HepG2 (cell line): ENCODE data around the gene SGSH. TPM values are rescaled to one million over a fixed set of nuclear protein-coding genes. Genes with fewer than 3 reads are reported as not detected.

Experiments used
- ATF2 ChIP-seq: sonication (generic); formaldehyde crosslinking; IDR thresholded peaks from 2 replicates; pipeline ENCODE4 v1.4.0; 2020; ENCODE audit warnings: missing genetic modification reagents
- HMG20A ChIP-seq: IDR thresholded peaks from 2 replicates; pipeline ENCODE4 v1.6.1; 2016; ENCODE audit warnings: borderline replicate concordance
- NFATC3 ChIP-seq: sonication (generic); formaldehyde crosslinking; IDR thresholded peaks from 2 replicates; pipeline ENCODE4 v1.5.1; 2020; ENCODE audit warnings: mild to moderate bottlenecking, missing genetic modification reagents
- PHF8 ChIP-seq: sonication (generic); formaldehyde crosslinking; IDR thresholded peaks from 2 replicates; pipeline ENCODE4 v1.5.0; 2020; ENCODE audit warnings: missing genetic modification reagents
- POGZ ChIP-seq: sonication (generic); formaldehyde crosslinking; IDR thresholded peaks from 2 replicates; pipeline ENCODE4 v1.4.0; 2020; ENCODE audit warnings: mild to moderate bottlenecking, missing genetic modification reagents
- RBM39 ChIP-seq: fragments of 200-400 bp; formaldehyde crosslinking; IDR thresholded peaks from one replicate; pipeline ENCODE4 v1.6.1; 2018; ENCODE audit warnings: antibody characterized with exemption, mild to moderate bottlenecking, low read depth, low read length; ENCODE audit not compliant: poor library complexity, severe bottlenecking
- SRY ChIP-seq: sonication (generic); formaldehyde crosslinking; IDR thresholded peaks from 2 replicates; pipeline ENCODE4 v1.8.0; 2022; ENCODE audit warnings: mild to moderate bottlenecking, missing genetic modification reagents
- TGIF2 ChIP-seq: IDR thresholded peaks from 2 replicates; pipeline ENCODE4 v1.6.1; 2016; ENCODE audit warnings: control low read depth, missing compliant biosample characterization
- THRA ChIP-seq: sonication (generic); formaldehyde crosslinking; IDR thresholded peaks from 2 replicates; pipeline ENCODE4 v1.4.0; 2020; ENCODE audit warnings: missing genetic modification reagents, borderline replicate concordance
- THYN1 ChIP-seq: sonication (generic); formaldehyde crosslinking; IDR thresholded peaks from 2 replicates; pipeline ENCODE4 v1.8.1; 2023; ENCODE audit warnings: low read depth, mild to moderate bottlenecking, moderate library complexity, missing genetic modification reagents, borderline replicate concordance
- ZBTB1 ChIP-seq: sonication (generic); formaldehyde crosslinking; IDR thresholded peaks from 2 replicates; pipeline ENCODE4 v1.4.0; 2020; ENCODE audit warnings: missing genetic modification reagents, borderline replicate concordance
- ZBTB10 ChIP-seq: sonication (generic); formaldehyde crosslinking; IDR thresholded peaks from 2 replicates; pipeline ENCODE4 v1.4.0; 2020; ENCODE audit warnings: missing genetic modification reagents, borderline replicate concordance
- ZBTB38 ChIP-seq: sonication (generic); formaldehyde crosslinking; IDR thresholded peaks from 2 replicates; pipeline ENCODE4 v1.5.1; 2020; ENCODE audit warnings: mild to moderate bottlenecking, missing genetic modification reagents
- ZFP62 ChIP-seq: sonication (generic); formaldehyde crosslinking; IDR thresholded peaks from 2 replicates; pipeline ENCODE4 v1.4.0; 2020; ENCODE audit warnings: missing genetic modification reagents
- ZNF280D ChIP-seq: sonication (generic); formaldehyde crosslinking; IDR thresholded peaks from 2 replicates; pipeline ENCODE4 v1.5.1; 2020; ENCODE audit warnings: mild to moderate bottlenecking, missing genetic modification reagents
- ZNF512 ChIP-seq: sonication (generic); formaldehyde crosslinking; IDR thresholded peaks from 2 replicates; pipeline ENCODE4 v1.4.0; 2020; ENCODE audit warnings: mild to moderate bottlenecking, missing genetic modification reagents
- ZNF644 ChIP-seq: IDR thresholded peaks from 2 replicates; pipeline ENCODE4 v1.6.1; 2016; ENCODE audit warnings: low read depth
- ZNF7 ChIP-seq: IDR thresholded peaks from 2 replicates; pipeline ENCODE4 v1.6.1; 2016; ENCODE audit warnings: missing biosample characterization, missing genetic modification reagents
- ZNF788 ChIP-seq: sonication (generic); formaldehyde crosslinking; IDR thresholded peaks from 2 replicates; pipeline ENCODE4 v1.5.0; 2020; ENCODE audit warnings: mild to moderate bottlenecking, missing genetic modification reagents, borderline replicate concordance
- polyA plus RNA-seq, 8 experiments: library from polyadenylated mRNA; depleted of rRNA in 3 of 8; stranded (reverse) in 7 of 8; unstranded in 1 of 8; fragments of >200 nt; fragmentation: Illumina TruSeq in 4 of 8; extraction: Trizol in 4 of 8; gene quantifications; 2 replicates each; pipeline versions ENCODE4 v1.2.1 to v1.2.3, GENCODE V29; 2011 to 2016; ENCODE audit warnings: low read depth in 4 of 8, missing spikeins in 1 of 8, mixed read lengths in 1 of 8; ENCODE audit not compliant: insufficient read depth in 1 of 8
- total RNA-seq, 5 experiments: library from RNA; depleted of rRNA; stranded (reverse); fragments of >200 nt; fragmentation: Illumina TruSeq; extraction: Trizol; gene quantifications; 2 replicates each; pipeline ENCODE4 v1.2.3, GENCODE V29; 2016; ENCODE audit warnings: low read depth in 1 of 5

The SGSH gene
- total and polyA plus RNA-seq, 2 of the 13 experiments (the other 11 are each of a cell fraction or from before 2014, with no cell fraction given): 12.2 to 17.6 TPM

- no peak for TF ChIP-seq ZBTB10 (CRISPR knock-in tag)
- no peak for TF ChIP-seq ZNF7 (CRISPR knock-in tag)
- no peak for TF ChIP-seq ZNF644 (CRISPR knock-in tag)
- TF ChIP-seq THYN1 (CRISPR knock-in tag): no peak
- TF ChIP-seq ZNF512 (CRISPR knock-in tag): no peak
- no peak for TF ChIP-seq ZFP62 (CRISPR knock-in tag)
- no peak for TF ChIP-seq THRA
- no peak for TF ChIP-seq ZNF280D (CRISPR knock-in tag)
- TF ChIP-seq TGIF2 (CRISPR knock-in tag): peak; percentile 25; the same call in 1 of the 2 replicates
- 0 out of 2 replicates have a peak, but pooled peaks have one; percentile 58 for TF ChIP-seq NFATC3 (CRISPR knock-in tag)
- TF ChIP-seq RBM39: no peak
- TF ChIP-seq ATF2: 0 out of 2 replicates have a peak, but pooled peaks have one; percentile 5
- no peak for TF ChIP-seq PHF8 (CRISPR knock-in tag)
- no peak for TF ChIP-seq ZBTB1 (CRISPR knock-in tag)
- TF ChIP-seq POGZ (CRISPR knock-in tag): no peak
- peak; percentile 59; the same call in 1 of the 2 replicates for TF ChIP-seq ZBTB38 (CRISPR knock-in tag)
- no peak for TF ChIP-seq ZNF788
- TF ChIP-seq HMG20A (CRISPR knock-in tag): no peak
- no peak for TF ChIP-seq SRY
Measured at GRCh38 chr17:80259457-80260068, 39.4 kb upstream of the SGSH start (continued).
